Hepatocyte (in vitro differentiated cells): Measurements from ENCODE around the gene SETD3. TPM values are rescaled to one million over a fixed set of nuclear protein-coding genes. Genes with fewer than 3 reads are reported as not detected.
A peak's percentile ranks its signal among the peaks of the same experiment; 100 is the strongest.

ENCODE experiments used
- DNase-seq: peaks from one replicate; pipeline ENCODE4 v3.0.0-alpha.2; 2016; ENCODE audit warnings: low spot score
- H2AFZ ChIP-seq: fragments of 200-600 bp; sonication (generic); 2 replicates; pipeline ENCODE4 v1.6.0; 2016; ENCODE audit warnings: antibody characterized with exemption, mild to moderate bottlenecking
- H3K27ac ChIP-seq: fragments of 200-600 bp; sonication (generic); 2 replicates; pipeline ENCODE4 v1.5.1; 2016; ENCODE audit warnings: mild to moderate bottlenecking
- H3K27me3 ChIP-seq: fragments of 200-600 bp; sonication (generic); 2 replicates; pipeline ENCODE4 v1.6.1; 2016
- H3K36me3 ChIP-seq: fragments of 200-600 bp; sonication (generic); replicated peaks from 2 replicates; pipeline ENCODE4 v1.5.1; 2016; ENCODE audit warnings: low read depth; ENCODE audit not compliant: insufficient read depth
- H3K4me1 ChIP-seq: fragments of 200-600 bp; sonication (generic); 2 replicates; pipeline ENCODE4 v1.5.1; 2016; ENCODE audit warnings: mild to moderate bottlenecking, moderate library complexity; ENCODE audit not compliant: insufficient read depth
- H3K4me2 ChIP-seq: fragments of 200-600 bp; sonication (generic); 2 replicates; pipeline ENCODE4 v1.6.0; 2016
- H3K4me3 ChIP-seq: fragments of 200-600 bp; sonication (generic); 2 replicates; pipeline ENCODE4 v1.5.1; 2016; ENCODE audit warnings: mild to moderate bottlenecking
- H3K79me2 ChIP-seq: fragments of 200-600 bp; sonication (generic); 2 replicates; pipeline ENCODE4 v1.6.0; 2017; ENCODE audit warnings: mild to moderate bottlenecking
- H3K9me2 ChIP-seq: fragments of 200-600 bp; sonication (generic); replicated peaks from 2 replicates; pipeline ENCODE4 v1.6.0; 2017; ENCODE audit warnings: mild to moderate bottlenecking; ENCODE audit not compliant: insufficient read depth
- H3K9me3 ChIP-seq: fragments of 200-600 bp; sonication (generic); 2 replicates; pipeline ENCODE4 v1.5.1; 2016; ENCODE audit warnings: low read depth, mild to moderate bottlenecking
- H4K20me1 ChIP-seq: fragments of 200-600 bp; sonication (generic); 2 replicates; pipeline ENCODE4 v1.6.0; 2016; ENCODE audit warnings: mild to moderate bottlenecking; ENCODE audit not compliant: insufficient read depth, poor library complexity, severe bottlenecking
- CTCF ChIP-seq: fragments of 200-600 bp; sonication (generic); IDR thresholded peaks from 2 replicates; pipeline ENCODE4 v1.5.1; 2016; ENCODE audit warnings: antibody characterized with exemption, mild to moderate bottlenecking; ENCODE audit not compliant: poor library complexity
- EZH2 ChIP-seq: fragments of 200-600 bp; sonication (generic); IDR thresholded peaks from 2 replicates; pipeline ENCODE4 v1.6.1; 2016; ENCODE audit warnings: antibody characterized with exemption, mild to moderate bottlenecking, borderline replicate concordance
- EZH2phosphoT487 ChIP-seq: fragments of 200-600 bp; sonication (generic); IDR thresholded peaks from one replicate; pipeline ENCODE4 v1.6.1; 2018; ENCODE audit warnings: antibody characterized with exemption, mild to moderate bottlenecking, low read depth, moderate library complexity; ENCODE audit not compliant: unreplicated experiment, severe bottlenecking
- WGBS: methylation state at CpG from one replicate; pipeline ENCODE4 v1.1.6; 2016; ENCODE audit warnings: low lambda C conversion rate; ENCODE audit errors: missing lambda C conversion rate; 5-methylcytosine and 5-hydroxymethylcytosine counted together
- polyA plus RNA-seq: library from polyadenylated mRNA; unstranded; fragments of >200 nt; fragmentation: Nextera tagmentation; extraction: Ambion mirVana; gene quantifications from 2 replicates; pipeline ENCODE4 v1.2.1, GENCODE V29; 2016
- total RNA-seq: library from RNA; depleted of rRNA; stranded (reverse); fragments of >200 nt; gene quantifications from 2 replicates; pipeline ENCODE4 v1.2.3, GENCODE V29; 2014

The SETD3 gene
- total and polyA plus RNA-seq, 2 experiments from 2014 or later = 43.6 to 60.2 TPM

DNA sequence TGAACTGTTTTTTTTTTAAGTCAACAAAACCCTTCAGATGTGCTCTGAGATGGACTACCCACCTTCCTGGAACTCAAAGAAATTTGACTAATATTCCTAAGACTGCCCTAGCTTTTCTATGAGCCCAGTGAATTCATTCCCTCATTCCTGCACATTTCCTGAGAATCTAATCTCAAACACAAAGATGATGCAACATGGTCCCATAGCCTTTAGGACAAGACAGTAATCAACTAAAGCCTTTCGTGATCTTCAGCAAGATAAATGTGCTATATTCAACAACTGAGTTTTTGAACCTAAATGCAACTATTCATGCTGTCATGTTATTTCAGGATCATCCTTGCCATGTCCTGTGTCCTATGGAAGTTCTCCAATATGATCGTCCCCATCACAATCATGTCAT, 5.0 kb downstream of the SETD3 start:
- Histone ChIP-seq H4K20me1 (peaks cover 74% of the 10 kb centered on the region), H3K4me1 (peaks cover 30% of the 10 kb centered on the region), H3K79me2 (peaks cover 91% of the 10 kb centered on the region), H3K27me3 (no peaks in the 10 kb centered on the region), H3K36me3 (no peaks in the 10 kb centered on the region), H3K4me2 (peak overlapping the region; percentile 41), H3K9me3 (no peaks in the 10 kb centered on the region), H3K9me2 (no peaks in the 10 kb centered on the region), H2AFZ (no peak overlapping the region), H3K27ac (no peak overlapping the region), H3K4me3 (no peak overlapping the region)
- WGBS = 92% methylated on average over 2 of the region's 2 CpGs
- TF ChIP-seq EZH2 (no peak), EZH2phosphoT487 (no peak), CTCF (no peak)
- DNase-seq = no peak

GRCh38 chr14:99475179-99475578, 5.5 kb downstream of the SETD3 start:
- peaks cover 30% of the 10 kb centered on the region for H3K4me1 ChIP-seq
- 60% methylated on average over 9 of the region's 9 CpGs for WGBS
- no peaks in the 10 kb centered on the region for H3K27me3 ChIP-seq
- H4K20me1 ChIP-seq = peaks cover 74% of the 10 kb centered on the region
- H3K36me3 ChIP-seq = no peaks in the 10 kb centered on the region
- no peak overlapping the region for H3K27ac ChIP-seq
- H3K79me2 ChIP-seq = peaks cover 96% of the 10 kb centered on the region
- peak overlapping the region; percentile 41 for H3K4me2 ChIP-seq
- H3K4me3 ChIP-seq = no peak overlapping the region
- no peak overlapping the region for H2AFZ ChIP-seq
- H3K9me3 ChIP-seq = no peaks in the 10 kb centered on the region
- no peaks in the 10 kb centered on the region for H3K9me2 ChIP-seq
- peak; percentile 30 for DNase-seq
- TF ChIP-seq CTCF (no peak), EZH2phosphoT487 (no peak), EZH2 (no peak)

- Histone ChIP-seq H3K4me1 (peaks cover 21% of the 10 kb centered on the region), H3K27me3 (no peaks in the 10 kb centered on the region), H4K20me1 (peaks cover 67% of the 10 kb centered on the region), H3K79me2 (peaks cover 100% of the 10 kb centered on the region), H2AFZ (no peak overlapping the region), H3K9me2 (no peaks in the 10 kb centered on the region), H3K4me3 (no peak overlapping the region), H3K36me3 (no peaks in the 10 kb centered on the region), H3K27ac (no peak overlapping the region), H3K9me3 (no peaks in the 10 kb centered on the region), H3K4me2 (no peak overlapping the region)
- no peak for DNase-seq
- TF ChIP-seq EZH2 (no peak), EZH2phosphoT487 (no peak), CTCF (no peak)
- 75% methylated on average over 3 of the region's 3 CpGs for WGBS
Measured at GRCh38 chr14:99473458-99473857, 7.2 kb downstream of the SETD3 start.

GRCh38 chr14:99472937-99473336, 7.7 kb downstream of the SETD3 start:
- peaks cover 67% of the 10 kb centered on the region for H4K20me1 ChIP-seq
- H3K4me3 ChIP-seq = no peak overlapping the region
- no peaks in the 10 kb centered on the region for H3K9me2 ChIP-seq
- 95% methylated on average over 4 of the region's 4 CpGs for WGBS
- no peaks in the 10 kb centered on the region for H3K9me3 ChIP-seq
- peaks cover 100% of the 10 kb centered on the region for H3K79me2 ChIP-seq
- no peak overlapping the region for H3K27ac ChIP-seq
- H3K4me1 ChIP-seq = peaks cover 20% of the 10 kb centered on the region
- no peak for DNase-seq
- no peak overlapping the region for H3K4me2 ChIP-seq
- H2AFZ ChIP-seq = no peak overlapping the region
- no peak for TF ChIP-seq EZH2
- H3K27me3 ChIP-seq = no peaks in the 10 kb centered on the region
- no peaks in the 10 kb centered on the region for H3K36me3 ChIP-seq
